Stimulated activated CD4-positive, alpha-beta T cell treated with anti-CD3 and anti-CD28 coated beads, TNF-alpha, amount 100 ng/mL, for 24 hours (primary cell): ENCODE data around the gene ACTL7B.
"Not testable (repeated sequence)": the region's sequence is repeated elsewhere in the genome, so short reads cannot be mapped to it uniquely, and the experiment has no call there.

Experiments used
- DNase-seq, 3 experiments: peaks; one replicate each; pipeline ENCODE4 v3.0.0-alpha.2; 2020; ENCODE audit warnings: low read depth in 3 of 3

ACTL7B gene

GRCh38 chr9:108844391-108844790 lies 11.4 kb downstream of the ACTL7B start:
- DNase-seq, result no peak

- peak in 1 of 3 experiments; percentile 2 for DNase-seq
Observed at GRCh38 chr9:108842610-108843295, 13.0 kb downstream of the ACTL7B start.

- DNase-seq, result not testable (repeated sequence)
Observed at GRCh38 chr9:108839561-108839960, 16.2 kb downstream of the ACTL7B start.

DNA sequence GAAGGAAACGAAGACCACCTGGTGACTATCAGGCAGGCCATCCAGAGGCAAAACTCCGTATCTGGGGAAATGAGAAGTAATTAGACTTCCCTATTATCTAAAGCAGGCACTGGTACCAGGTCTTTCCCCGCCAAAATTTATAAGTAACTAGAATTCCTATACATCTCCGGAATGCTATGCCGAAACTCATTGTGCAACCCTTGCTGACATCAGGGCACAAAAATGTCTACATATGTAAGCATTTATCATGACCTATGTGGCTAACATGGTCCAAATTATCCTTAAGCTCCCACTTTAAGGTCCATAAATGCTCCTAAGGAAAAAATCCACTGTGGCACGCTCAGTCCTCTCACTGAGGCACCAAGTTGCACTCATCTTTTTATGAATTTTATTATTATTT lies 17.8 kb downstream of the ACTL7B start:
- no peak for DNase-seq

- no peak for DNase-seq
Observed at GRCh38 chr9:108837530-108837929, 18.3 kb downstream of the ACTL7B start.

- DNase-seq, result no peak
Observed at GRCh38 chr9:108836781-108837180, 19.0 kb downstream of the ACTL7B start.

DNA sequence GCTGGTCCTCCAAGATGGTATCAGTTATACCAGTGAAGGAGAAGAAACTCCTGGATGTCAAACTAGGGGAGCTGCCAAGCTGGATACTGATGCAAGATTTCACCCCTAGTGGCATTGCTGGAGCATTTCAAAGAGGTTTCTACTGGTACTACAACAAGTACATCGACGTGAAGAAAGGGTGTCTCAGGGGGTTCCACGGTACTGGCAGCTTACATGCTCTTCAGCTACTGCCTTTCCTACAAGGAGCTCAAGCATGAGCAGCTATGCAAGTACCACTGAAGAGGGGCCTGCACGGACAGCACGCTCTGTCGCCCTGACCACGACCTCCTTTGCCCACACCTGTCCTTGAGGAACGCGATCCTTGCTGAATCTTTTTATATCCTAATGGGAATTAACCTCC lies 19.5 kb downstream of the ACTL7B start:
- DNase-seq, result no peak

DNA sequence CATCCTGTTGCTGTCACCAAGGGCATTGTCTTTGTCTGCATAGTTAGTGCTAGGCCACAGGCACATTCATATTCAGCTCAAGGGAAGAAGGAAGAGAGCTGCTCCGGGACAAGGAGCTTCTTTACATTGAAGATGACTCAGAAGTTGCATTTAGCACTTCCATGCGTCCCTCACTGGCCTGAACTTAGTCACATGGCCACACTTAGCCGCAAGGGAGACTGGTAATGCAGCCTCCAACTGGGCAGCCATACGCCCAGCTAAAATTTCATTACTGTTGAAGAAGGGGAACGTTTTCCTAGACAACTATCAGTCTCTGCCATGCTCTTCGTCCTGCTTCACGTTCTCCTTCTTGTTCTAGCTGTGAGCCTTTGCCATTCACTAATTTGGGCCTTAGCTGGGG lies 20.0 kb downstream of the ACTL7B start:
- no peak for DNase-seq

GRCh38 chr9:108834959-108835665 lies 20.7 kb downstream of the ACTL7B start:
- no peak for DNase-seq

DNA sequence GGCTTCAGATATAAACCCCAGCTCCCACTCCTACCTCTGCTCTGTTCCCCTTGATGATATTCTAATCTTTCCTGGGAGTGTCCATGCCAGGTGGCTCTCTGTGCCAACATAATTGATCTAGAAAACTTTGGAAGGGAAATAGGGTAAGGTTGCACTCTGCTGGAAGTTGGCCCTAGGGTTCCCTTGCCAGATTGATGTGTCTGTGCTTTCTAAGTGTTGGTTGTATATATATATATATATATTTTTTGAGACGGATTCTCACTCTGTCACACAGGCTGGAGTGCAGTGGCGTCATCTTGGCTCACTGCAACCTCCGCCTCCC lies 23.6 kb downstream of the ACTL7B start:
- DNase-seq, result no peak

- DNase-seq, result no peak
Observed at GRCh38 chr9:108831496-108832178, 24.1 kb downstream of the ACTL7B start.

DNA sequence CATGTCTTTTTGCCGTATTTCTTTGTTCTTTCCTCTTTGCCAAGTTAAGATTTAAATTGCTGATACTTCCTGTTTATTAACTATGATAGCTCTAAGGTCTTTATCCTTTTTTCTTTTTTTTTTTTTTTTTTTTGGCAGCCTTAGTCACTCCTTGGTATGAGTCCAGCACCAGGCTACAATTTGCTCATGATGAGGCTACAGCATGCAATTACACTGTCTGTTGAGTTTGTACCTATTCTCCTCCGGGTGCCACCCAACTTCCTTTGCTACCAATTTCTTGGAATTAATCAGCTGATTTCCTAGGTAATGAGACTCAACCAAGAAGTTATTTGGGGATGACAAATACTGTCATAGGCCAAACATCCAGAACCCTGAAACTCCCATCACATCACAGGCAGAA lies 25.5 kb downstream of the ACTL7B start:
- no peak for DNase-seq

DNA sequence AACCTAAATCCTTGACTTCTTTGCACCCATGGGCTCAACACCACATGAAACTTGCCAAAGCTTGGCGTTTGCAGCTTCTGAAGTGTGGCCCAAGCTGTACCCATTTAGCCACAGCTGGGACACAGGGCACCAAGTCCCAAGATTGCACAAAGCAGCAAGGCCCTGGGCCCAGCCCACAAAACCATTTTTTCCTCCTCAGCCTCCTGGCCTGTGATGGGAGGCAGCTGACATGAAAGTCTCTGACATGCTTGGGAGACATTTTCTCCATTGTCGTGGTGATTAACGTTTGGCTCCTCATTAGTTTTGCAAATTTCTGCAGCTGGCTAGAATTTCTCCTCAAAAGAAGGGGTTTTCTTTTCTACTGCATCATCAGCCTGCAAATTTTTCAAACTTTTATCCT lies 32.0 kb downstream of the ACTL7B start:
- no peak for DNase-seq

DNA sequence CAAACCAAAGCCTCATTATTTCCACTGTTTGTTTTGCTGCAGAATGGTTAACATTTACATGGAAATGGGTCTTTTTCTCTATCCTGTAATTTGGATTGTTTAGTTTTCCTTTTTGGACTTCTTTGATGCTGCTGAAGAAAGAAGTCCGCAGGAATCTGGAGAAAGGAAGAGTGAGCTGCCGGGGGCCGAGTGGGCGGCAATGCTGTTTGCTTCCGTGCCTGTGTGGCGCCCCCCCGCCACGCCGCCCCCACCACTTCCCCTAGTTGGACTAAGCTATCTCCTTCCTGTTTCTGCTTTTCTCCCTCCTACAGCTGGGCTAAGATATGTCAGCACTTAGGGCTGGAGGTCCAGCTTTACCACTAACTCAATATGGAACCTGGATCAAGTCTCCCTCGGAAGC lies 39.7 kb downstream of the ACTL7B start:
- DNase-seq, result no peak

DNA sequence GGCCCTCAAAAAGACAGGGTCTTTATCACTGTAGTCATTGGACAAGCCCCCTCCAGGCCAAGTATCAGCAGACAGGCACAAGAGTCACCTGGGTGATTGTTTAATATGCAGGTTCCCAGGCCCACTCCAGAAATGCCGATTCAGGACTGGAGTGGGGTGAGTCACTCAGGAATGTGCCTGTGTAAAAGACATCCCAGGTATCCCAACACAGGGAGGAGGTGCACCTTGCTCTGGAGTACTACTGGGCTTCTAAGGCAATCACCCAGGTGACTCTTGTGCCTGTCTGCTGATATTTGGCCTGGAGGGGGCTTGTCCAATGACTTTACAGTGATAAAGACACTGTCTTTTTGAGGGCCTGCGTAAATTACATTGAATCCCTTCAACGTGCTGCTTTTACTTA lies 40.6 kb downstream of the ACTL7B start:
- no peak for DNase-seq

GRCh38 chr9:108813951-108814601 lies 41.7 kb downstream of the ACTL7B start:
- DNase-seq, result no peak

GRCh38 chr9:108812396-108813025 lies 43.3 kb downstream of the ACTL7B start:
- DNase-seq, result no peak

DNA sequence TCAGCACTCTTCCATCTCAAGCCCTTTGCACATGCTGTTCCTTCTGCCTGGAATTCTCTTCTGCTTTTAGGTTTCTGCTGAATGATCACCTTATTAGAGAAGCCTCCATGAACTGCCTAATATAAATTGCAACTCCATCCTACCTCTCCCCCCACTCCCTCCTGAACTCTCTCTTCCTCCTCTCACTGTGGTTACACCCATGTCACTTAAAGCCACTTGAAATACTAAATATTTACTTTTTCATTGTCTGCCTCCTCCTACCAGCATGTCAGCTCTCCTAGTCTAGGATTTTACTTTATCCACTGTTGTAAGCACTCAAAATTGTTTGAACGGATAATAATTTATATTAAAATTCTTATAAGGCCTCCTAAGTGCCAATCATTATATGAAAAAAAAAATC lies 43.8 kb downstream of the ACTL7B start:
- DNase-seq, result no peak

GRCh38 chr9:108809269-108809668 lies 46.5 kb downstream of the ACTL7B start:
- no peak for DNase-seq
